Measurements from ENCODE around the gene KCNT1. TPM values are rescaled to one million over a fixed set of nuclear protein-coding genes. Genes with fewer than 3 reads are reported as not detected.

KCNT1 gene
- total RNA-seq, 1 donor from 2014 or later = not detected

DNA sequence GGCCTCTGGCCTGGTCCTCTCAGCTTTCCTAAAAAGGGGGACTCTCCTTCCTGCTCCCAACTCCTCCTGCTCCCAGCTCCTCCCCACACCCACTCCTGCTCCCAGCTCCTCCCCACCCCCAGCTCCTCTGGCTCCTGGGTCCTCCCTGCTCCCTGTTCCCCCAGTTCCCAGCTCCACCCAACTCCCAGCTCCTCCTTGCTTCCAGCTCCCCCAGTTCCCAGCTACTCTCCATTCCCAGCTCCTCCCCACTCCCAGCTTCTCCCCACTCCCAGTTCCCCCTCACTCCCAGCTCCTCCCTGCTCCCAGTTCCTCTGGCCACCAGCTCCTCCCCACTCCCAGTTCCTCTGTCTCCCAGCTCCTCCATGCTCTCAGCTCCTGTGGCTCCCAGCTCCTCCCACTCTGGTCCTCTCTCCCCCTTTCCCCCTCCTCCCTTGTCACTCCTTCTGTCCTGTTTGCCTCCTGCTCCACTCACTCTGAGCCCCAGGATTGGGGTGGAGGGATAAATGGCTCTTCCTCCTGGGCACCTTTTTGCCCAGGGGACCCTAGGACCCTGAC, 75.7 kb downstream of the KCNT1 start:
- TF ChIP-seq, protein P1, sequence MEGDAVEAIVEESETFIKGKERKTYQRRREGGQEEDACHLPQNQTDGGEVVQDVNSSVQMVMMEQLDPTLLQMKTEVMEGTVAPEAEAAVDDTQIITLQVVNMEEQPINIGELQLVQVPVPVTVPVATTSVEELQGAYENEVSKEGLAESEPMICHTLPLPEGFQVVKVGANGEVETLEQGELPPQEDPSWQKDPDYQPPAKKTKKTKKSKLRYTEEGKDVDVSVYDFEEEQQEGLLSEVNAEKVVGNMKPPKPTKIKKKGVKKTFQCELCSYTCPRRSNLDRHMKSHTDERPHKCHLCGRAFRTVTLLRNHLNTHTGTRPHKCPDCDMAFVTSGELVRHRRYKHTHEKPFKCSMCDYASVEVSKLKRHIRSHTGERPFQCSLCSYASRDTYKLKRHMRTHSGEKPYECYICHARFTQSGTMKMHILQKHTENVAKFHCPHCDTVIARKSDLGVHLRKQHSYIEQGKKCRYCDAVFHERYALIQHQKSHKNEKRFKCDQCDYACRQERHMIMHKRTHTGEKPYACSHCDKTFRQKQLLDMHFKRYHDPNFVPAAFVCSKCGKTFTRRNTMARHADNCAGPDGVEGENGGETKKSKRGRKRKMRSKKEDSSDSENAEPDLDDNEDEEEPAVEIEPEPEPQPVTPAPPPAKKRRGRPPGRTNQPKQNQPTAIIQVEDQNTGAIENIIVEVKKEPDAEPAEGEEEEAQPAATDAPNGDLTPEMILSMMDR (IDR thresholded peaks at IDR 0.05; ENCODE audit: insufficient read depth, low read length, severe bottlenecking) = no peak
- Histone ChIP-seq H3K27me3 (ENCODE audit: control insufficient read depth, insufficient read depth, low read length) (no peaks in the 10 kb centered on the region), H3K36me3 (ENCODE audit: control insufficient read depth, insufficient read depth, low read length) (no peaks in the 10 kb centered on the region), H3K4me3 (ENCODE audit: low read depth, low read length) (no peak overlapping the region)
- DNase-seq (ENCODE audit: low read depth) (no peak), FAIRE-seq (no peak)

DNA sequence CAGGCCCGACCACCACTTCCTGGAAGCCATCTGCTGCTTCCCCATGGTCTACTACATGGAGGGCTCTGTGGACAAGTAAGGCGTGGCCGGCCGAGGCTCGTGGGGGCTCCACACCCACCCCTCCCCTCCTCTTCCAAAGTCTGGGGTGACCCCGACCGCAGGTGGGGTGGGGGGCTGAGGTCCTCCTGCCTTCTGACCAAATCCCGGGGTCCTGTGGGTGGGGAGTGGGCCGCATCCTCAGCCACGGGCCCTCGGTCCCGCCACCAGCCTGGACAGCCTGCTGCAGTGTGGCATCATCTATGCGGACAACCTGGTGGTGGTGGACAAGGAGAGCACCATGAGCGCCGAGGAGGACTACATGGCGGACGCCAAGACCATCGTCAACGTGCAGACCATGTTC, 76.4 kb downstream of the KCNT1 start:
- no peaks in the 10 kb centered on the region for H3K27me3 ChIP-seq (ENCODE audit: control insufficient read depth, insufficient read depth, low read length)
- DNase-seq (ENCODE audit: low read depth) (no peak), FAIRE-seq (no peak)
- no peak overlapping the region for H3K4me3 ChIP-seq (ENCODE audit: low read depth, low read length)
- no peaks in the 10 kb centered on the region for H3K36me3 ChIP-seq (ENCODE audit: control insufficient read depth, insufficient read depth, low read length)
- TF ChIP-seq, protein P1 (IDR thresholded peaks at IDR 0.05; ENCODE audit: insufficient read depth, low read length, severe bottlenecking) = no peak

DNA sequence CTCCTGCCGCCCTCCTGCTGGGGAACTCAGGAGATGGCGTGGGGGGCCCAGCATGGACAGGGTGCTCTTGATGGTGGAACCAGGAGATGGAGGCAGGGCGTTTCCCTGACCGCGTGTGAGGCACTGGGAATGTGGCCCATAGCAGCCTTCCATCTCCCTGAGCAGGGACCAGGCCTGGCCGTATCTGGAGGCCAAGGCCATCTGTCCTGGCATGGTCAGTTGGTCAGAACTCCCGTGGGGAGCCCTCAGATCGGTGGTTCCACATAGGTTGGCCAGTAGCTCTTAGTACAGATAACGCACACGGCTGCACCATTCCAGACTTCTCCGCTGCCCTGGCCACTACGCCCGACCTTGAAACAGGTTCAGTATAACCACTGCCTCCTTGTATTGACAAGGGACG, 77.6 kb downstream of the KCNT1 start:
- FAIRE-seq = no peak
- H3K36me3 ChIP-seq (ENCODE audit: control insufficient read depth, insufficient read depth, low read length) = no peaks in the 10 kb centered on the region
- TF ChIP-seq, protein P1 (IDR thresholded peaks at IDR 0.05; ENCODE audit: insufficient read depth, low read length, severe bottlenecking) = no peak
- H3K4me3 ChIP-seq (ENCODE audit: low read depth, low read length) = no peak overlapping the region
- no peak for DNase-seq (ENCODE audit: low read depth)
- no peaks in the 10 kb centered on the region for H3K27me3 ChIP-seq (ENCODE audit: control insufficient read depth, insufficient read depth, low read length)

DNA sequence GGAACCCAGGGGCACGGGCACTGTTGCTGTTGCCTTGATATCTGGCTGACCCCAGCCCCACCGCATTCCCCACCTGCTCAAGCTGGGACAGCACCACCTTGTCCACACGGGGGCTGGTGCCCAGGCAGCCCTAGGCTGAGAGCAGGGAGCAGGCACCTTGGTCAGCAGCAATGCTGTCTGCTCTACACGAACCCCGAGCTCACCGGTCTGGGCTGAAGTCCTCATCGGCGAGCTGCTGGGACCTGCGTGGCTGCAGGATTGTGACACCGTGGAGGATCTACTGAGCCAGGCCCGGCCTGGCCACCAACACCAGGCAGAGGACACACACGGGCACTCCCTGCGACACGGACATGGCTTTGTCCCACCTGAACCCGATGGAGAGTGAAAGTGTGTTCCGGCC, 78.1 kb downstream of the KCNT1 start:
- DNase-seq (ENCODE audit: low read depth) (no peak), FAIRE-seq (no peak)
- Histone ChIP-seq H3K27me3 (ENCODE audit: control insufficient read depth, insufficient read depth, low read length) (no peaks in the 10 kb centered on the region), H3K4me3 (ENCODE audit: low read depth, low read length) (no peak overlapping the region), H3K36me3 (ENCODE audit: control insufficient read depth, insufficient read depth, low read length) (no peaks in the 10 kb centered on the region)
- TF ChIP-seq, protein P1 (IDR thresholded peaks at IDR 0.05; ENCODE audit: insufficient read depth, low read length, severe bottlenecking) = no peak

DNA sequence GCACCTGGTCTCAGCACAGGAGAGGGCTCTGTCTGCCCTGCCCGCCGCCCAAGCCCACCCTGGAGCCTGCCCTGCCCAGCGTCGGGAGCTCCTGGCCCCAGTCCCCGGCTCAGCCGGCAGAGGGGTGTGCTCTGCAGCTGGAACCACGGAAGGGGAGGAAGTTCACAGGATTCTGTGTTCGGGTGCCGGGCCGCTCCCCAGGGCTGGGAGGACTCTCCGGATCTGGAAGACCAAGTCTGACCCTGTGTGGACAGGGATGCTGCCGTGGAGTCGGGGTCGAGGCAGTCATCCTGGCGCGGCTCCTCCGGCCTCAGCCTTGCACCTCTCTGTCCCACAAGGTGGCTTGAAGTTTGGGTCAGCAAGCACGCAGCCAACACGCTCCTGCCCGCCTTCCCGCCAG, 78.6 kb downstream of the KCNT1 start:
- Histone ChIP-seq H3K36me3 (ENCODE audit: control insufficient read depth, insufficient read depth, low read length) (no peaks in the 10 kb centered on the region), H3K4me3 (ENCODE audit: low read depth, low read length) (no peak overlapping the region), H3K27me3 (ENCODE audit: control insufficient read depth, insufficient read depth, low read length) (no peaks in the 10 kb centered on the region)
- TF ChIP-seq, protein P1 (IDR thresholded peaks at IDR 0.05; ENCODE audit: insufficient read depth, low read length, severe bottlenecking) = no peak
- DNase-seq (ENCODE audit: low read depth) (no peak), FAIRE-seq (no peak)

DNA sequence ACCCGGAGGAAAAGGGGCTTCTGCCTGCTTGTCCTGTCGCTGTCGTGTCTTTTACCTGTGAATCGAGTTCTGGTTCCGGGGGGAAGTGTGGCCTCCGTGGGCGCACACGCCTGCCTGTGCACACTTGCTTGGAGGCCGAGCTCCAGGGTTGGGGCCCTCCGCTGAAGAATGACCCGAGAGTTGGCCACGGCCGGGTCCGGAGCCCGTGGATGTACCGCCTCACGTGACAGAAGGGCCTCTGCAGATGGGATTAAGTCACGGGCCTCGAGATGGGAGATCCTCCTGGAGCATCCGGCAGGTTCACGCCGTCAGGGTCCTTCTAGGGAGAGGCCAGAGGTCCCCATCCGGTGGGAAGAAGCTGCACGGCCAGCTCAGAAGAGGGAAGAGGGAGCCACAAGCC, 81.0 kb downstream of the KCNT1 start:
- DNase-seq (ENCODE audit: low read depth) = no peak
- TF ChIP-seq, protein P1 (IDR thresholded peaks at IDR 0.05; ENCODE audit: insufficient read depth, low read length, severe bottlenecking) = no peak
- Histone ChIP-seq H3K27me3 (ENCODE audit: control insufficient read depth, insufficient read depth, low read length) (no peaks in the 10 kb centered on the region), H3K36me3 (ENCODE audit: control insufficient read depth, insufficient read depth, low read length) (no peaks in the 10 kb centered on the region), H3K4me3 (ENCODE audit: low read depth, low read length) (no peak overlapping the region)
- FAIRE-seq = no peak

All from bronchial epithelial cell (primary cell).